Liver (tissue), 3 donors: ENCODE measurements around the gene TNS3.

Experiments used
- ATF3 ChIP-seq: IDR thresholded peaks from 2 replicates; pipeline ENCODE4 v1.6.1; 2016; ENCODE audit warnings: antibody characterized with exemption
- CTCF ChIP-seq: fragments of 150-350 bp; IDR thresholded peaks from 2 replicates; pipeline ENCODE4 v1.5.1; 2017; ENCODE audit warnings: improper control_type of control experiment, low read depth, low read length; ENCODE audit not compliant: missing input control
- FOXA1 ChIP-seq: IDR thresholded peaks from 2 replicates; pipeline ENCODE4 v1.6.1; 2016; ENCODE audit warnings: antibody characterized with exemption
- FOXA2 ChIP-seq: IDR thresholded peaks from 2 replicates; pipeline ENCODE4 v1.6.1; 2016; ENCODE audit warnings: antibody characterized with exemption
- TAF1 ChIP-seq: conservative IDR thresholded peaks from 2 replicates; pipeline ENCODE4 v1.6.1; 2016; ENCODE audit warnings: antibody characterized with exemption, mild to moderate bottlenecking
- donor health status: healthy.
- donor health status: healthy.

GRCh38 chr7:47518827-47519226 is 63.1 kb downstream of the TNS3 start:
- TF ChIP-seq CTCF (no peak), TAF1 (no peak), FOXA2 (peak; percentile 7), FOXA1 (peak; percentile 32), ATF3 (peak; percentile 33)
